ENCODE results near the gene ENC1.

DNA sequence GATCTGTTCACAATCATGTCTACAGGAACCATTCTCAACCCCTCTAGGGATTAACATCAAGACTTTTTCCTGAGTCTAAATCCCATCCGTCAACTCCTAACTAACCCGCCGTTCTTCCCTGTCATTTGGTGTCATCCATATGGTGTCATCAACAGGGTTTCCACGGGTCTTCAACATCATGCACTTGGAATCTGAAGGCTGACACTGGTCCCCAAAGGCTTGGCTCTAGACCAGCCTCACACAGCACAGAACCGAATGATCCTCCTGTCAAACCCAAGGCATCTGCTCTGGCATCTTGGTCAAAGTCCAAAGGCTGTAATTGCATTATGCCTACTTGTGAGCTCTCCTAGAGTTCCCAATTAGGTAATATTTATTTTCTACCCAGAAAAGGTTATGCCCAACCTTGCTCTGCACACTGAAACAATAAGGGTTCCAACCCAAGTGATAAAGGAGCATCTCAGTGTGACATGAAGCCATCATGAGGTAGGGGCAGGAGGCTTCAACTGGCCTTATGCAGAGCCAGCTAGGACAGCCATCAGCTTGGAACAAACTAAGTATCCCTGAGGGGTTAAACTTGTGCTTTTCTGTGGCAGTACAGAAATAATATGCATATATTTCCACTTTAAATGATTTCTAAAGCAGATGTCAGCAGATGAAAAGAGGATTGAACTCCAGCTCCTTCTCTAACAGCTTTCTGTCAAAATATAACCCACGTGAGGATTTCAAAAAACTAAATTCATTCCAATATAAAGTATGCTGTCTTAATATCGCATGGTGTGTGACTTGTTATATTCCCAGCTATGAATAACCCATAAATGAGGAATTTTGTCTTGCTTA lies 13.9 kb downstream of the ENC1 start:
- TF ChIP-seq, protein P1, sequence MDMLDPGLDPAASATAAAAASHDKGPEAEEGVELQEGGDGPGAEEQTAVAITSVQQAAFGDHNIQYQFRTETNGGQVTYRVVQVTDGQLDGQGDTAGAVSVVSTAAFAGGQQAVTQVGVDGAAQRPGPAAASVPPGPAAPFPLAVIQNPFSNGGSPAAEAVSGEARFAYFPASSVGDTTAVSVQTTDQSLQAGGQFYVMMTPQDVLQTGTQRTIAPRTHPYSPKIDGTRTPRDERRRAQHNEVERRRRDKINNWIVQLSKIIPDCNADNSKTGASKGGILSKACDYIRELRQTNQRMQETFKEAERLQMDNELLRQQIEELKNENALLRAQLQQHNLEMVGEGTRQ (IDR thresholded peaks at IDR 0.05), result no peak
- TF ChIP-seq, protein P2, sequence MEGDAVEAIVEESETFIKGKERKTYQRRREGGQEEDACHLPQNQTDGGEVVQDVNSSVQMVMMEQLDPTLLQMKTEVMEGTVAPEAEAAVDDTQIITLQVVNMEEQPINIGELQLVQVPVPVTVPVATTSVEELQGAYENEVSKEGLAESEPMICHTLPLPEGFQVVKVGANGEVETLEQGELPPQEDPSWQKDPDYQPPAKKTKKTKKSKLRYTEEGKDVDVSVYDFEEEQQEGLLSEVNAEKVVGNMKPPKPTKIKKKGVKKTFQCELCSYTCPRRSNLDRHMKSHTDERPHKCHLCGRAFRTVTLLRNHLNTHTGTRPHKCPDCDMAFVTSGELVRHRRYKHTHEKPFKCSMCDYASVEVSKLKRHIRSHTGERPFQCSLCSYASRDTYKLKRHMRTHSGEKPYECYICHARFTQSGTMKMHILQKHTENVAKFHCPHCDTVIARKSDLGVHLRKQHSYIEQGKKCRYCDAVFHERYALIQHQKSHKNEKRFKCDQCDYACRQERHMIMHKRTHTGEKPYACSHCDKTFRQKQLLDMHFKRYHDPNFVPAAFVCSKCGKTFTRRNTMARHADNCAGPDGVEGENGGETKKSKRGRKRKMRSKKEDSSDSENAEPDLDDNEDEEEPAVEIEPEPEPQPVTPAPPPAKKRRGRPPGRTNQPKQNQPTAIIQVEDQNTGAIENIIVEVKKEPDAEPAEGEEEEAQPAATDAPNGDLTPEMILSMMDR (IDR thresholded peaks at IDR 0.05), result no peak
- TF ChIP-seq RAD21 (conservative IDR thresholded peaks at IDR 0.05 in 1 of 2, IDR thresholded peaks at IDR 0.05 in 1 of 2), result no peak
- TF ChIP-seq SREBF2 (IDR thresholded peaks at IDR 0.05), result no peak
- TF ChIP-seq KDM1A (IDR thresholded peaks at IDR 0.05; ENCODE audit: low read depth), result no peak
- no peak for TF ChIP-seq POLR2A (IDR thresholded peaks at IDR 0.05; ENCODE audit: low read length)
- TF ChIP-seq, protein P3, sequence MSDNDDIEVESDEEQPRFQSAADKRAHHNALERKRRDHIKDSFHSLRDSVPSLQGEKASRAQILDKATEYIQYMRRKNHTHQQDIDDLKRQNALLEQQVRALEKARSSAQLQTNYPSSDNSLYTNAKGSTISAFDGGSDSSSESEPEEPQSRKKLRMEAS (IDR thresholded peaks at IDR 0.05), result no peak
- TF ChIP-seq CHD2 (IDR thresholded peaks at IDR 0.05; ENCODE audit: low read length, partially characterized antibody), result no peak
- no peak for TF ChIP-seq KDM5A (IDR thresholded peaks at IDR 0.05)

Measured in A549 (cell line).